ACC112 (cell line): ENCODE measurements around the gene SDHAF2.
"Not testable (repeated sequence)": the region's sequence is repeated elsewhere in the genome, so short reads cannot be mapped to it uniquely, and the experiment has no call there.

Source experiments
- H2AFZ ChIP-seq: fragments of 200-600 bp; sonication (generic); one replicate; pipeline ENCODE4 v1.6.0; 2017; ENCODE audit warnings: antibody characterized with exemption, low read length; ENCODE audit not compliant: unreplicated experiment
- H3K27ac ChIP-seq: fragments of 200-600 bp; sonication (generic); 2 replicates; pipeline ENCODE4 v1.5.1; 2014; ENCODE audit warnings: low read depth, mild to moderate bottlenecking, antibody characterized with exemption, low read length, moderate library complexity
- H3K27me3 ChIP-seq: fragments of 200-600 bp; sonication (generic); 2 replicates; pipeline ENCODE4 v1.6.1; 2014; ENCODE audit warnings: mild to moderate bottlenecking, antibody characterized with exemption, low read length, moderate library complexity, mixed read lengths; ENCODE audit not compliant: insufficient read depth
- H3K36me3 ChIP-seq: fragments of 200-600 bp; sonication (generic); 2 replicates; pipeline ENCODE4 v1.6.1; 2016; ENCODE audit warnings: mild to moderate bottlenecking, antibody characterized with exemption, low read length, moderate library complexity, mixed read lengths; ENCODE audit not compliant: insufficient read depth
- H3K4me1 ChIP-seq: fragments of 200-600 bp; sonication (generic); one replicate; pipeline ENCODE4 v1.6.1; 2016; ENCODE audit warnings: low read length, mixed read lengths; ENCODE audit not compliant: insufficient read depth, unreplicated experiment, control insufficient read depth
- H3K4me3 ChIP-seq: fragments of 200-600 bp; sonication (generic); 2 replicates; pipeline ENCODE4 v1.5.1; 2014; ENCODE audit warnings: mild to moderate bottlenecking, low read depth, low read length
- H3K79me2 ChIP-seq: fragments of 200-600 bp; sonication (generic); one replicate; pipeline ENCODE4 v1.6.0; 2016; ENCODE audit warnings: low read length; ENCODE audit not compliant: control insufficient read depth, unreplicated experiment, insufficient read depth

SDHAF2 gene

DNA sequence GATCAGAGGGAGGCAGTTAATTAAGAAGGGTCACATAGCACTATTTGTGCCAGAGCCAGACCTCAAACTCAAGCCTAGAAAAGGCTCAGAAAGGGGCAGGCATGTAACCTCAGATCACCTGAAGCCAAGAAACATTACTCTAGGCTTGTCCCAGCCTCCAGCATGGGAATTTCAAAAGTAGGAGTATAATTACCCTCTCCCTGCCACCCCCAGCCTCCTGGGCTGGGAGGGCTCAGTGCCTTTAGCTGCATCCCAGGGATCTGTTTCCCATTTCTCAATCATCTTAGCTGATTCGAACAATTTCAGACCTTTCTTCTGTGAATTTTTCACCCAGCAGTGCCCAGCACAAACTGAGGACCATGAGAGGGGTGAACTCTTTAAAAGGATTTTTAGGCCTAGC lies 45.5 kb downstream of the SDHAF2 start:
- no peak overlapping the region for H3K27ac ChIP-seq
- H3K79me2 ChIP-seq: no peaks in the 10 kb centered on the region
- no peak overlapping the region for H3K4me3 ChIP-seq
- H3K36me3 ChIP-seq: peaks cover 5% of the 10 kb centered on the region; the same call in 1 of the 2 replicates
- H3K27me3 ChIP-seq: no peaks in the 10 kb centered on the region
- H2AFZ ChIP-seq: no peak overlapping the region
- peaks cover 32% of the 10 kb centered on the region for H3K4me1 ChIP-seq

DNA sequence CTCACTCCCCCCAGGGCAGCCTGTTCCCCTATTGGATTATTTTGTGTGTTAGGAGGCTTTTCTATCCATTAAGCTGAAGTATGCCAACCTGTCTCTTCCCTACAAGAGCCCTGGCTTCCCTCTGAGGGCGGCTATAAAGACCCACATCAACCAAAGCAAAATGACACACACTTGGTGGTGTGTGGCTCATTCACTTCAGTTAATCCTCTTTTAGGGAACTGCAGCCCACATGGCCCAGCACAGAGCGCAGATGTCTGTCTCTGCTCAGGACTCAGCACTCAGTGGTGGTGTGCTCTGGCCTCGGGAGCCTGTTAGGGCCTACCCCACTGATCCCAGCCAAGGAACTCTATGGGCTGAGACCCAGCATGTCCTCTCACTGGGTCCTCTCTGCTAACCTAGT lies 46.4 kb downstream of the SDHAF2 start:
- H3K36me3 ChIP-seq: no peaks in the 10 kb centered on the region
- no peak overlapping the region for H3K27ac ChIP-seq
- no peaks in the 10 kb centered on the region for H3K27me3 ChIP-seq
- H3K4me1 ChIP-seq: peaks cover 32% of the 10 kb centered on the region
- no peak overlapping the region for H3K4me3 ChIP-seq
- H2AFZ ChIP-seq: no peak overlapping the region
- H3K79me2 ChIP-seq: no peaks in the 10 kb centered on the region

DNA sequence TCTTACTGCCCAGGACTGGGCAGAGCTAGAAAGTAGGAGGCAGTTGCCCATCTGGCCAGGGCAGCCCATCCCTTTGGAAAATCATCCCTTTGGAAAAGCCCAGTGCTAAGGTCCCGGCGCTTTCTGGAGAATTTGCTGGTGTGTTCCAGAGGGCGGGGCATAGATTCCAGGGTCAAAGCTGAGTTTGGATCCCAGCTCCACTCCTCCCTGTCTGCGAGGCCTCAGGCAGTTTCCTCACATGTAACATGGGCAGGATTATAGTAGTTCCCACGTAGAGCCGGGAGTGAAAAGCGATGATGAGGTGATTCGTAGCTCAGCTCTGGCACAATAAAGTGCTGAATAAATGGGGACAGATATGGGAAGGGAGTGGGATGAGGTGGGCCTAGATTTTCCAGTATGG lies 47.2 kb downstream of the SDHAF2 start:
- peaks cover 27% of the 10 kb centered on the region for H3K4me1 ChIP-seq
- no peaks in the 10 kb centered on the region for H3K27me3 ChIP-seq
- no peak overlapping the region for H3K27ac ChIP-seq
- no peak overlapping the region for H3K4me3 ChIP-seq
- H3K79me2 ChIP-seq: no peaks in the 10 kb centered on the region
- no peaks in the 10 kb centered on the region for H3K36me3 ChIP-seq
- no peak overlapping the region for H2AFZ ChIP-seq

DNA sequence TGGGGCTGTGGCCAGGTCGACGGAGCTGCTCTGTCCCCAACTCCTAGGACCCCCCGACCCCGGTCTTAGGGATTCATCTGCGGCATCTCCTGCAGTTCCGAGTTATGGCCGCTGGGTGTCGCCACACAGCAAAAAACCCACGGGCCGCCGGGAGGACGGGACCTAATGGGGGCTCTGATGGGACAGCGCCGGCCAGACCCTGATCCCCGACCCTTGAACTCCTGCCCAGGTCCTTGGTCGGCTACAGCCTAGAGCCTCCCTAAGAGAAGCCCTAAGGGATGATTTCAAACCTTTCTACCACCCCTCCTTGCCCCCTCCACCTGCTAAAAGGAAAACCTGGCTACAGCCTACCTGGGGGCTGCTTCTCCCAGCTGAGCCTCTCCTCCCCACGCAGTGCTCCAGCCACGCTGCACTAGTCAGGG lies 47.8 kb downstream of the SDHAF2 start:
- no peak overlapping the region for H3K27ac ChIP-seq
- no peak overlapping the region for H2AFZ ChIP-seq
- H3K36me3 ChIP-seq: no peaks in the 10 kb centered on the region
- H3K27me3 ChIP-seq: no peaks in the 10 kb centered on the region
- H3K4me1 ChIP-seq: peaks cover 21% of the 10 kb centered on the region
- no peak overlapping the region for H3K4me3 ChIP-seq
- no peaks in the 10 kb centered on the region for H3K79me2 ChIP-seq

DNA sequence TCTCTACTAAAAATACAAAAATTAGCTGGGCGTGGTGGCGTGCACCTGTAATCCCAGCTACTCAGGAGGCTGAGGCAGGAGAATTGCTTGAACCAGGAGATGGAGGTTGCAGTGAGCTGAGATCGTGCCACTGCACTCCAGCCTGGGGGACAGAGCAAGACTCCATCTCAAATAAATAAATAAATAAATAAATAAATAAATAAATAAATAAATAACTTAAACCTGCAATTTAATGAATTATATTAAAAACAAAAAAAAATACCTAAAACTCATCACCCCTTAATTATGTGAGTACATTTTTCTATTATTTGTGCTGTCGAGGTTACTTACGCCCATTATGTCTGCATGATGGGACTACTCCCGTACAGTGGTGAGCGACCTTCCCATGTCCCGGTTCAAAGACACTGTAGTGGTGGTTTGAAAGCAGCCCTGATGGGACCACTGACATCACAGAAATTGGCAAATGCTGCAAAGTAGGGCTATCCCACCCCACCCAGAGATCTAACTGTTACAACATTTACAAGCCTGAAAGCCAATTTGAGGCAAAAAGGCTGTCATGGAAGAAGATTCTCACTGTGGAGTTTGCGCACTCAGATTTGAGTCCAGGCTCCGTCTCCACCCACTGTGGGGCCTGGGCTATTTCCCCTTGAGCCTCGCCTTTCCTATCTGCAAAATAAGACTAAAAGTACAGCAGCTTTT lies 49.6 kb downstream of the SDHAF2 start:
- H3K4me1 ChIP-seq, H3K27me3 ChIP-seq, H3K4me3 ChIP-seq, H3K79me2 ChIP-seq, H3K36me3 ChIP-seq, H3K27ac ChIP-seq, H2AFZ ChIP-seq: not testable (repeated sequence)

DNA sequence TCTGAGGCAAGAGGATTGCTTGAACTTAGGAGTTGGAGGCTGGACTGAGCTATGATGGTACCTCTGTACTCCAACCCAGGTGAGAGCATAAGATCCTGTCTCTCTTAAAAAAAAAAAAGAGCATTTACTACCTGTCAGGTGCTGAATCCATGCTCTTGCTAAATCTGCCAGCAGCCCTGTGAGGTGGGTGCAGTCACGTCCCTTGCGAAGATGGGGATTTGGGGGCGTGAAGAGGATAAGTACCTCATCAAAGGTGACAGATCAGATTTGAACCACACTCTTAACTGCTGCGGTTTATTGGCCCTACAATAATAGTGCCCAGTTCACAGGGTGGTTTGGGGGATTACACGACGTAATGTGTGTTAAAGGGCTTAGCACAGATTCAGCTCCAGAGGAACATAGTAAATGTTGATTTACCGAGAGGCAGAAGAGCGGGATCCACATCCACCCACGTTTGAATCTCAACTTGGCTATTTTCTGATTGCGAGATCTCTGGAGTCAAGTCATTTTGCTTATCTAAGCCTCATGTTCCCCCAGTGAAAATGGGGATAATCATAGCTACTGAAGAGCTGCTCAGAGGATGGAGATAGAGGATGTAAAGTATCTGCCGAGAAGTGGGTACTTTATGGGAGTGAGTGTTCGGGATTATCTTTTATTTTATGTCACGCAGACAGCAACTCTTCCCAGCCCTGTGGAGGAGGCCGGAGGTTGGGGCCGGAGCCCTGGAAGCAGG lies 50.5 kb downstream of the SDHAF2 start:
- no peaks in the 10 kb centered on the region for H3K4me1 ChIP-seq
- no peak overlapping the region for H3K27ac ChIP-seq
- no peaks in the 10 kb centered on the region for H3K36me3 ChIP-seq
- no peaks in the 10 kb centered on the region for H3K79me2 ChIP-seq
- no peak overlapping the region for H2AFZ ChIP-seq
- H3K4me3 ChIP-seq: no peak overlapping the region
- no peaks in the 10 kb centered on the region for H3K27me3 ChIP-seq

DNA sequence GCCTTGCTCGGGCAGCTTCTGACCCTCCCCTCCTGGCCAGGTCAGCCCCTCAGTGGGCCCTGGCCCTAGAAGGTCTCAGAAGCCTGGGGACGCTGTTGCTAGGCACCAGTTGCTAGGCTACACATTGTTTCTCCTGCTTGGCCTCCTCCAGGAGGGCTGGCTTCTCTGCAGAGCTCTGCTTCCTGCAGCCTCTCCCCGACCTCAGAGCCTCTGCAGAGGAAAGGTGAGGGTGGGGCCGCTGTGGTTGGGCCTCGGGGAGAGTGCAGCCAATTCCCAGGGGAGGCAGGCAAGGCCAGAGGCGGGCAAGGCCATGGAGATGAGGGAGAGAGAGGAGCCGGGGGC lies 51.0 kb downstream of the SDHAF2 start:
- Histone ChIP-seq H3K4me1 (no peaks in the 10 kb centered on the region), H3K79me2 (no peaks in the 10 kb centered on the region), H3K27me3 (no peaks in the 10 kb centered on the region), H2AFZ (no peak overlapping the region), H3K27ac (no peak overlapping the region), H3K4me3 (no peak overlapping the region), H3K36me3 (no peaks in the 10 kb centered on the region)

DNA sequence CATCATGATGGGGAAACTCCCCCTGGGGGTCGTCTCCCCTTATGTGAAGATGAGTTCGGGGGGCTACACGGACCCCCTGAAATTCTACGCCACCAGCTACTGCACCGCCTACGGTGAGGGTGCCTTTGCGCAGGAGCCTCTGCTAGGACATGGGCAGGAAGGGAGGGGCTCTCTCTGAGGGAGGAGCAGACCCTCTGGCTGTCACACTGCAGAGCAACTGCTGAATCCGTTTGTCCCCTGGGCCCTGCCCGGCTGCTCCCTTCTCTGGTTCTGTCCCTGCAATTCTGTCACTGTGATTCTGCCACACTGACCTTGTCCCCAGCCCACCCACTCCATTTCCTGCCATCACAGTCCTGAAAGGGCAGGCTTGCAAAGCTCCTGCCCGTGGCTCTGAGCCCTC lies 51.9 kb downstream of the SDHAF2 start:
- Histone ChIP-seq H3K27ac (no peak overlapping the region), H3K4me3 (no peak overlapping the region), H3K4me1 (no peaks in the 10 kb centered on the region), H2AFZ (no peak overlapping the region), H3K27me3 (no peaks in the 10 kb centered on the region), H3K36me3 (no peaks in the 10 kb centered on the region), H3K79me2 (no peaks in the 10 kb centered on the region)

DNA sequence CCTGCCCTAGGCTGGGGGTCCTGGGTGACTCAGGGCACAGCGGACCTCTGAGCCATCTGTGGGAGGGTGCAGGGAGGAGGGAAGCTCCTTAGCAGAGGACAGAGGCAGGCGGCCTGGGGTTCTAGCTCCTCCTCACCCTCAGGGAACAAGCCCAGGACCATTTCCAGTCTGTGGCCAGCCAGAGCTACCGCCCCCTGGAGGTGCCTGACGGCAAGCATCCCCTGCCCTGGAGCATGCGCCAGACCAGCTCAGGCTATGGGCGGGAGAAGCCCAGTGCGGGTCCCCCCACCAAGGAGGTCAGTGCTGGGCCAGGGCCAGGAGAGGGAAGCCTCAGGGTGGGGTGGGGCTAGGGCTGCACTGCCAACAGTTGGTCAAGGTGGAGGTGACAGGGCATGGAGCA lies 52.6 kb downstream of the SDHAF2 start:
- Histone ChIP-seq H2AFZ (no peak overlapping the region), H3K4me3 (no peak overlapping the region), H3K27ac (no peak overlapping the region), H3K36me3 (no peaks in the 10 kb centered on the region), H3K27me3 (no peaks in the 10 kb centered on the region), H3K79me2 (no peaks in the 10 kb centered on the region), H3K4me1 (no peaks in the 10 kb centered on the region)

DNA sequence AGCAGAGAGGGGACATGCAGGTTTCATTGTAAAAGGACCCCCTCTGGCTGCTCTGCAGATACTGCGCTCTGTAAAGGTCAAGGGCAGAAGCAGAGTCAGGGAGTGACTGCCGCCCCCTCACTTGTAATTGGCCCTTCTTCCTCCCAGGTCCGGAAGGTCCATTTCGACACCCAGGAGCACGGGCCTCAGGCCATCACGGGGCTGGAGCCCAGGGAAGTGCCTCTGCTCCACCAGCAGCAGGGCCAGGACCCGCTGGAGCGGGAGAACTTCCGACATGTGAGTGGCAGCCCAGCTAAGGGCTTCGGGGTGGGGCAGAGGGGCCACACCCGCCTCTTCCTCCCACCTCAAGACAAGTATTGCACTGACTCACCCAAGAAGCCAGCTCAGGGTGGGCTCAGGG lies 54.6 kb downstream of the SDHAF2 start:
- peaks cover 12% of the 10 kb centered on the region for H3K4me1 ChIP-seq
- H3K79me2 ChIP-seq: no peaks in the 10 kb centered on the region
- no peak overlapping the region for H3K4me3 ChIP-seq
- H3K27me3 ChIP-seq: no peaks in the 10 kb centered on the region
- H3K36me3 ChIP-seq: no peaks in the 10 kb centered on the region
- H3K27ac ChIP-seq: no peak overlapping the region
- no peak overlapping the region for H2AFZ ChIP-seq

DNA sequence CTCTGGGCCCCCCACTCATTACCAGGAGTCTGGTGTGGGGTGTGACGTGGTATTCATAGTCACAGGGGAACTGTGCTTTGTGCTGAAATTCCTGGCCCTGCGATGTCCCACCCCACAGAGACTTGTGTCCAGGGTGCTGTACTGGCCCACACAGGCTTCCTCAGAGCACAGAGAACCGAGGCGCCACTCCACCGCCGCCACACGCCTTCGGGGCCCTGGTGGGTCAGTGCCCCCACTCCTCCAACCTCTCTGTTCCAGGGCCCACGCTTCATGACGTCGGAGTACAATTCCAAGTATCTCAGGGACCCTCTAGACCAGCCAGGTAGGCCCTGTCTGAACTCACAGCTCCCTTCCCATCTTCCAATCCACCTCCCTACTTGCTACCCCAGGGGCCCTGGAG lies 55.2 kb downstream of the SDHAF2 start:
- no peaks in the 10 kb centered on the region for H3K27me3 ChIP-seq

More for the DNA sequence above, 55.2 kb downstream of the SDHAF2 start:
- Histone ChIP-seq H3K4me1 (peaks cover 17% of the 10 kb centered on the region), H3K79me2 (no peaks in the 10 kb centered on the region), H2AFZ (no peak overlapping the region), H3K36me3 (no peaks in the 10 kb centered on the region), H3K4me3 (no peak overlapping the region), H3K27ac (no peak overlapping the region)
